Measurements from ENCODE around the gene UVSSA. TPM values are rescaled to one million over a fixed set of nuclear protein-coding genes. Genes with fewer than 3 reads are reported as not detected.

UVSSA gene
- total and polyA plus RNA-seq, 9 of the 15 experiments (the other 6 are each of a cell fraction or from before 2014, with no cell fraction given): 0.21 to 14.6 (median 3.3) TPM

DNA sequence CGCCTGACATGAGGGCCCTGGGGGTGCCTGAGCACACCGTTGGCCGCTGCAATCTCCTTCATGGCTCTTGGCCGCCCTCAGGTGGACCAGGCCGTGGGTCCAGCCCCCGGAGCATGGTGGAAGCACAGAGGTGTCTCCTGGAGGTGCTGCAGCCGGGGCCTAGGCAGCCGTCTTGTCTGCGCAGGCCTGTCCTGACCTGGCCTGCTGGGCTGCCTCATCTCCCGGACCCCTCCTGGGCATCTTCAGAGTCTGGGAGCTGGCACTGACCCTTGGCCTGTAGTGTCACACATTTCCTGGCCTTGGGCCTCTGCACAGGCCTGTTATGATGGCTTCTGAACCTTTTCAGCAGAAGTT is 20.9 kb downstream of the UVSSA start:
- in situ Hi-C loops (cut with MboI): no loop called here
- intact Hi-C loops (cut with micrococcal nuclease): no loop called here
- no peak for FAIRE-seq
- Histone ChIP-seq H3K27ac (ENCODE audit: extremely low read depth, low read depth, low read length) (no peak overlapping the region), H3K4me2 (ENCODE audit: insufficient read depth, low read length) (no peak overlapping the region), H3K4me1 (replicated peaks in 1 of 2; ENCODE audit: control insufficient read depth in 2 of 2, insufficient read depth in 2 of 2, low read length in 2 of 2) (peaks cover 0 to 17% of the 10 kb centered on the region in 2 experiments; a peak in 1 of 5 replicates), H4K20me1 (replicated peaks; ENCODE audit: control insufficient read depth, insufficient read depth, low read length) (no peaks in the 10 kb centered on the region), H3K79me2 (ENCODE audit: control insufficient read depth, insufficient read depth, low read length) (no peaks in the 10 kb centered on the region), H3K27me3 (ENCODE audit: control insufficient read depth in 2 of 2, insufficient read depth in 2 of 2, low read length in 2 of 2) (no peaks in the 10 kb centered on the region), H3K36me3 (ENCODE audit: control insufficient read depth, insufficient read depth, low read length) (no peaks in the 10 kb centered on the region; the same call in 2 of the 3 replicates), H2AFZ (ENCODE audit: low read depth, low read length) (no peak overlapping the region), H3K4me3 (no peak overlapping the region), H3K9me1 (ENCODE audit: control insufficient read depth, insufficient read depth, low read length) (no peaks in the 10 kb centered on the region), H3K9ac (ENCODE audit: insufficient read depth in 1 of 2, low read depth in 2 of 2, low read length in 2 of 2) (peak overlapping the region in 1 of 2 experiments; percentile 68; a peak in 2 of 4 replicates), H3K9me3 (replicated peaks; ENCODE audit: control insufficient read depth, insufficient read depth, low read depth, low read length) (no peaks in the 10 kb centered on the region)
- 86% methylated on average over 8 of the region's 10 CpGs for WGBS (ENCODE audit: insufficient coverage, low coverage, missing lambda C conversion rate)
- CTCF ChIA-PET (ENCODE audit: low intra/inter-chr PET ratio): no interaction called here
- no TSS peak for BruUV-seq (replicated peaks)
- ATAC-seq: peak; percentile 32; the same call in 2 of the 3 replicates
- POLR2A ChIA-PET: no interaction called here
- TF ChIP-seq PHF21A (IDR thresholded peaks at IDR 0.05; ENCODE audit: borderline replicate concordance, low read depth) (no peak), ZNF24 (IDR thresholded peaks at IDR 0.05) (no peak), CCNT2 (IDR thresholded peaks at IDR 0.05; ENCODE audit: borderline replicate concordance, extremely low read depth, insufficient read length, low read depth, low read length) (no peak), RBM39 (optimal IDR thresholded peaks at IDR 0.05; ENCODE audit: low read depth, low read length) (no peak), FOXP1 (CRISPR knock-in tag; IDR thresholded peaks at IDR 0.05) (no peak)
- TF ChIP-seq, protein P1, sequence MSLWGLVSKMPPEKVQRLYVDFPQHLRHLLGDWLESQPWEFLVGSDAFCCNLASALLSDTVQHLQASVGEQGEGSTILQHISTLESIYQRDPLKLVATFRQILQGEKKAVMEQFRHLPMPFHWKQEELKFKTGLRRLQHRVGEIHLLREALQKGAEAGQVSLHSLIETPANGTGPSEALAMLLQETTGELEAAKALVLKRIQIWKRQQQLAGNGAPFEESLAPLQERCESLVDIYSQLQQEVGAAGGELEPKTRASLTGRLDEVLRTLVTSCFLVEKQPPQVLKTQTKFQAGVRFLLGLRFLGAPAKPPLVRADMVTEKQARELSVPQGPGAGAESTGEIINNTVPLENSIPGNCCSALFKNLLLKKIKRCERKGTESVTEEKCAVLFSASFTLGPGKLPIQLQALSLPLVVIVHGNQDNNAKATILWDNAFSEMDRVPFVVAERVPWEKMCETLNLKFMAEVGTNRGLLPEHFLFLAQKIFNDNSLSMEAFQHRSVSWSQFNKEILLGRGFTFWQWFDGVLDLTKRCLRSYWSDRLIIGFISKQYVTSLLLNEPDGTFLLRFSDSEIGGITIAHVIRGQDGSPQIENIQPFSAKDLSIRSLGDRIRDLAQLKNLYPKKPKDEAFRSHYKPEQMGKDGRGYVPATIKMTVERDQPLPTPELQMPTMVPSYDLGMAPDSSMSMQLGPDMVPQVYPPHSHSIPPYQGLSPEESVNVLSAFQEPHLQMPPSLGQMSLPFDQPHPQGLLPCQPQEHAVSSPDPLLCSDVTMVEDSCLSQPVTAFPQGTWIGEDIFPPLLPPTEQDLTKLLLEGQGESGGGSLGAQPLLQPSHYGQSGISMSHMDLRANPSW (CRISPR knock-in tag; IDR thresholded peaks at IDR 0.05): no peak
- DNase-seq (ENCODE audit: extremely low read depth in 1 of 4, low spot score in 3 of 4): no peak

Measured in K562 (cell line).